HG03469 (cell line): Measurements from ENCODE around the gene NAE1.

ENCODE experiments used
- ATAC-seq: cut with Tn5 transposase; IDR thresholded peaks from one replicate; pipeline ENCODE4 v1.9.1; 2021; ENCODE audit warnings: mild to moderate bottlenecking, moderate library complexity, moderate number of reproducible peaks; ENCODE audit not compliant: unreplicated experiment

NAE1 gene

DNA sequence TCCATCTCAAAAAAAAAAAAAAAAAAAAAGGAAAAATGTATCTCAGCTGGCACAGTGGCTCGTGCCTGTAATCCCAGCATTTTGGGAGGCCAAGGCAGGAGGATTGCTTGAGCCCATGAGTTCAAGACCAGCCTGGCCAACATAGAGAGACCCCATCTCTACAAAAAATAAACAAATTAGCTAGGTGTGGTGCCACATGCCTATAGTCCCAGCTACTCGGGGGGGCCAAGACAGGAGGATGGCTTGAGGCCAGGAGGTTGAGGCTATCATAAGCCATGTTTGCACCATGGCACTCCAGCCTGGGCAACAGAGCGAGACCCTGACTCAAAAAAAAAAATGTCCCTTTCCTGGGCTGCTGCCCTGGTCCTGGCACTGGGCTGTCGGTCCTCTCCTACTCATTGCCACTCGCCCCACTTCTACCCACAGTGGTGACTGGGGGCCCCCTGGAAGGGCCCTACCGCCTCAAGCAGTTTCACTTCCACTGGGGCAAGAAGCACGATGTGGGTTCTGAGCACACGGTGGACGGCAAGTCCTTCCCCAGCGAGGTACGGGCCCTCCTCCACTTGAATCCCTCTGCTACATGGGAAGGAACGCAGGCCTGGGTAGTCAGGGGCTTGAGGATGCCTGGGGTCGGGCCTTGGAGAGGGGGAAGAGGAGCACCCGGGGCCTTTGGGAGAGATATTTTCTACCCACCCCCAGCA is 19.5 kb upstream of the NAE1 start:
- no peak for ATAC-seq

DNA sequence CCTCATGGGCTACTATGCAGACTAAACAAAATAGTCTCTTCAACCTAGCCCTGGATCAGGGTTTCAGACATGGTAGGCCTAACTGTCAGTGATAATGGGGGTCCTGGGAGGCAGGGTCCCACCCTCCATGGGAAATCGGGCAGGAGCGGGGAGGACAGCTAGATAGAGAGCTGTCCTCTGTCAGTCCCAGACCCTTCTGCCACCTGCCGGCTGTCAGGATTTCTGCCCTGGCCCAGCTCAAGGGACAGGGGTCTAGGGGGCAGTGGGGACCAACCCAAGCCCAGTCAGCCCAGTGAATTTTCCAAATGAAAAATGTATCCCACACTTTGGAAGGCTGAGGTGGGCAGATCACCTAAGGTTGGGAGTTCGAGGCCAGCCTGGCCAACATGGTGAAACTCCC is 18.8 kb upstream of the NAE1 start:
- ATAC-seq: no peak

DNA sequence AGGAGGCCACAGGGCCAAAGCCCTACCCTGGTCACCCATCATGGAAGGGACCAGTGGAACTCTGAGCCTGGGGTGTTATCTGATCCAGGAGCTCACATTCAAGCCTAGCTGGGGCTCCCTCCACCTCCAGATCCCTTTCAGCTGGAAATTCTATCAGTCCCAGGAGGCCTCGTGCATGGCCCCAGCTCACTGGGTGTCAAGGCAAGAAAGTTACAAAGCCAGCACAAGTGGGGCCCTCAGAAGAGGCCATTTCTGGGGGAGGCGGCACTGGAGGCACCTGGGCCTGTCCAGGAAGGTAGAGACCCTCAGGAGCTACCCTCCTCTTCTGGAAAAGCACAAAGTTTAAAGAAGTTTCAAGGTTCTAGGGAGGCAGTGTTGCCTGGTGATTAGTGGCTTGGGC is 18.2 kb upstream of the NAE1 start:
- no peak for ATAC-seq

DNA sequence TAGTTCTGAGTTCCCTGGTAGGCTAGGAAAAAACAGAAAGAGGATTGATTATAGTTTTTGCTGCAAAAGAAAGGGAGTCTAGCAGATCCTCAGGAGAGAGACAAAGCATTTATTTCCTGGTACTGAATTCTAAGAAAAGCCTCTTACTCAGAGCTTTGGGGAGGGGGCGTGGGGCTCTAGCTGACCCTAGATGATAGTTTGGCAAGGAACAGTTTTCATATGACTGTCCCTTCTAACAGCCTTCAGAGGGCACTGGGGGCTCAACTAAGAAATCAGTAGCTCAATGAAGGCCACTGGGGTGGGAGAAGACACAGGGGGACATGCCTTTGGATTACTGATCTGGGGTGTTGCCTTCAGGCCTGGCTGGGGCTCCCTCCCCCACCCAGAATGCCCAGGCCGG is 17.4 kb upstream of the NAE1 start:
- no peak for ATAC-seq

DNA sequence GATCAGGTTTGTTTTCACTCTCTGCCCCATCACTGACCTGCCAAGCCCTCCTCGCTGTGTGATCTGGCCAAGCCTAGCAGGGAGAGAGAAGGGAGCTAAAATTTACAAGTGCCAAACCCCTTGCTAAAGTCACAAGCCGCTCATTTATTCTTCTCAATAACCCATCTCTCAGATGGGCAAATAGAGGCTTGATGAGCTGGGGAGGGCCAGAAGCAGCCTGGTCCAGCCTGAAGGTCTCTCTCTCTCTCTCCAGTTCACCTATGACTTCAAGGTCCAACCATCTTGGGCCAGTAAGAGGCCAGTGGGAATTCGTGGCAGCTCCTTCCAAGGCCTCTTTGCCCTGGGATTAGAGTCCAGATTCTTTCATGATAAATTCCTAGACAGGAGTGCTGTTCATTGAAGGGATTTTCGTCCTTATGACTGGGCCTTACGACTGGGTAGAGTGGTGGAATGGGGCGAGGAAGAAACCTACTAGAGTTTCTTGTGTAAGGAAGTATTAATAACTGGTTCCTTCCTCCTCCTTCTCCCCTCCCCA is 16.8 kb upstream of the NAE1 start:
- no peak for ATAC-seq

DNA sequence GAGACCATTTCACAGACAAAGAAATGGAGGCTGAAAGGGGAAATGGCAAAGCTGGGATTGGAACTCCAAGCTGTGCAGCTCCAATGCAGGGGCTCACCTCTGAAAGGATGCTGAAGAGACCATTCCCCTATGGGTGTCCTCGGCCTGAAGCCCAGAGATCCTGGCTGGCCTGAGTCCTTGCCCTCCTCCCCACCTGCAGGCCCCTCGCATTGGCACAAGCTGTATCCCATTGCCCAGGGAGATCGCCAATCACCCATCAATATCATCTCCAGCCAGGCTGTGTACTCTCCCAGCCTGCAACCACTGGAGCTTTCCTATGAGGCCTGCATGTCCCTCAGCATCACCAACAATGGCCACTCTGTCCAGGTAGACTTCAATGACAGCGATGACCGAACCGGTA is 16.1 kb upstream of the NAE1 start:
- no peak for ATAC-seq

DNA sequence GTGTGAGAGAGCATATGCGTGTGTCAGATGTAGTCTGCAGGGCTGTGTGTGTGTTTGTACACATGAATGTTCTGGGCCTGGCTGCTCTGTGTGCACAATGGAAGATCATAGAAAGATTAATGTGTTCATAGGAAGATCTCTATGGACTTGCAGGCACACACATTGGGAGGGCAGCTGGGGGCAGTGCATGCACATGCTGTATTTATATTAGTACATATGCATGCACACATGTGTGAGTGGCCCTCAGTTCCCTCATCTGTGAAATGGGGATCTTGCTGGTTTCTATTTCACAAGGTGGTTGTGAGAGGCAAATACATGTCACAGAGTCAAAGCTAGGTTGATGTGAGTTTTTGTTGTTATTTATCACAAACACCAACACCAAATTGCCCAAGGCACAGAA is 15.5 kb upstream of the NAE1 start:
- no peak for ATAC-seq

DNA sequence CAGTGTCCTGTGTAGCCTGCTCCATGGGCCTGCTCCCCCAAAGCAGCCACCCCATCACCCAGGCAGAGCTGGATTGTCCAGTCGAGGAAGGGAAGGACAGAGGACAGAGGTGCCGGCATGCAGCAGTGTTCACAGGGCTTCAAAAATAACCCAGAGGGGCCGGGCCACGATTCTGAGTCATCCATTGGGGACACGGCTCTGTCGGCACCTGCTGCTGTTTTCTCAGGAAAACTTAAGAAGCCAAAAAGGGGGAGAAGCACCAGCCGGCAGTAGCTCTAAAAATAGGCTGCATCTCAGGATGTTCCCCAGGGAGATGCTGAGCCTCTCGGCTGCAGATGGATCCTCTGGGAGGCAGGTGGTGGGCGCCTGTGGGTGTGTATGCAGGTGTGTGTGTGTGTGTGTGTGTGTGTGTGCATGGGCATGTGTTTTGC is 15.0 kb upstream of the NAE1 start:
- ATAC-seq: no peak

DNA sequence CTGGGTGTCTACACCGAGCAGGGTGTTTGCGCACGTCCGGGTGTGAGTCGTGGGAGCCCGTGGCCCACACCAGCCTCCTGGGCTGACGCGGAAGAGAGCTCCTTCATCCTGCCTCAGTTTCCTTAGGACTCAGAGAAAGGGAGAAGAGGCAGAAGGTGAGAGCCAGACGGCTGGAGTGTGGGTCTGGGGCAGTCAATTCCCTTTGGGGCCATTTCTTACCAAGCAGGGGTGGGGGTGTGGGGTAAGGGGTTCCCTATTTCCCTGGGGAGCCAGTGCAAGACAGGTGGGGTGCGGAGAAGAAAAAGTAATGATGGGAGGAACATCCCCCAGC is 14.3 kb upstream of the NAE1 start:
- no peak for ATAC-seq

DNA sequence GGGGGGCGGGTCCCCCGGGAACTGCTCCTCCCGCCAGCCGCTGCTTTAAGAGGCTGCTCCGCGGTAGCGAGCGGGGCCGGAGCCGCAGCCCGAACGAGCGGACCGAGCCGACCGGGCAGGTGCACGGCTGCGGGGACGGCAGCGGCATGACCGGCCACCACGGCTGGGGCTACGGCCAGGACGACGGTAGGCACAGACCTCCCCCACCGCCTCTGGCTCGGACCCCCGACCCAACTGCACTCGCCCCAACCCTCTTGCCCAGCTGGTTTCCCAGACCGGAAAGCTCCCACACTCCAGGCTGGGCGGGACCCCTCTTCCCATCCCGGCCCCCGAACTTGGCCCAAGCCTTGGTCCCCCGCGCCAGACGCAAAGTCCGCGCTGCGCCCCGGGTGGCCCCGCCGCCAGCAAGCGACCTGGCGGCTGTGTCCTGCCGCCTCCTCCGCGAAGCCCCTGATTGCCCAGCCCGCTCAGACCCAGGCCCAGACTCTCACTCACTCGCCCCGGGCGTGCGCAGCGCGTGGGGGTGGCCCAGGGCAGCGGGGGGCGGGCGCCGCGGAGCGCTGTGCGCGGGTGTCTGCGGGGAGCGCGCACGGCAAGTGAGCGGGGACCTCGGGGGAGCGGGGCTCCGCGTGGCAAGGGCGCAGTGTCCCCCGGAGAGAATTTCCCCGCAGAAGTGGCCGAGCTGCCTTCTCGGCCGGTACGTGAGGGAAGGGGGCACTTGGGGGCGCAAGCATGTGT is 13.7 kb upstream of the NAE1 start, which contains the start of gene CA7:
Gene CA7, plus strand, starts transcription at position 73 of the 738 bp plus-strand sequence. Its CDS starts 74 bp downstream, at position 147.
- no peak for ATAC-seq

DNA sequence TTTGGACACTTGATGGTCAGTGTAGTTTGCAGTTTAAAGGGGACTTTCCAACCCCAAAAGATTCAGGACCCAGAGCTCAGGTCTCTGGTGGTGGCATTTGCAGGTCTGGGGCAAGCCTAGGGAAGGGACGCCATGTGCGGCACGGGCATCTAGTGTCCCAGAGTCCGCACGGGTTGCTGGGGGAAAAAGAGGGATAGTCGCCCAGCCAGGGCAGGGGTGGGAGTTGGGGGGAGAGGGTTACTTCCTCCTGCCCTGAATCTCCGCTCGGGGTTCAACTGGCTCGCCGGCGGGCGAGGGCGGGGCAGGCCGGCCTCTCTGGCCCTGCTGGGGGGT is 13.2 kb upstream of the NAE1 start:
- ATAC-seq: no peak

DNA sequence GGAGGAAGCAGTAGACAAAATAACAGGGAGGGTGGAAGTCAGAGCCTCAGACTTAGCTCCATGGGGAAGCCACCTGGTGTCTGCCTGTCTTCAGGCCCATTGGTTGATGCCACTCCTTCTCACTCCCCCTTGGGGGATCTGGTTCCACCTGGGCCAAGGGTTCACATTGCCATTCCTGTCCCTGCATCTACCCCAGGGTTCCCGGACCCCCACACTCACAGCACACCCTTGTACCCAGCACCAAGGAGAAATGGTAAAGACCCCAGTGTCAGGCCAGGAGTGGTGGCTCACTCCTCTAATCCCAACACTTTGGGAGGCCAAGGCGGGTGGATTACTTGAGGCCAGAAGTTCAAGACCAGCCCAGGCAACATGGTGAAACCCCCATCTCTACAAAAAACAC is 12.4 kb upstream of the NAE1 start:
- ATAC-seq: no peak

DNA sequence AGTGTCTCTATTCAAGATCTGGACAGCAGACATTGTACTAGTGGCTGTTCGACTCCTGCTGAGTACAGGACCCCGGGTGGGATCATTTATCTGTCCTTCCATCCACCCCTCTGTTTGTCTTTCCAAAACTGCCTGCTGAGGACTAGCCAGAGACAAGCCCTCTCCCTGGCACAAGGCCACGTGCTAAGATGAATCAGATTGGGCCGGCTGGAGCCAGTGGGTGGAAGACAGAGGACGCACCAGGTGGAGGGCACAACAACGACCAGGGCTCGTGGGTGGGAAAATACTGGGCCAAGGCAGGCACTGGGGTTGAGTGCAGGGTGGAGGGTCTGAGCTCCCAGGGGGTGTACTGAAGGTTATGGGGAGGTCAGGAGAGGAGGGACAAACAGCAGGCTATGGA is 12.0 kb upstream of the NAE1 start:
- no peak for ATAC-seq

DNA sequence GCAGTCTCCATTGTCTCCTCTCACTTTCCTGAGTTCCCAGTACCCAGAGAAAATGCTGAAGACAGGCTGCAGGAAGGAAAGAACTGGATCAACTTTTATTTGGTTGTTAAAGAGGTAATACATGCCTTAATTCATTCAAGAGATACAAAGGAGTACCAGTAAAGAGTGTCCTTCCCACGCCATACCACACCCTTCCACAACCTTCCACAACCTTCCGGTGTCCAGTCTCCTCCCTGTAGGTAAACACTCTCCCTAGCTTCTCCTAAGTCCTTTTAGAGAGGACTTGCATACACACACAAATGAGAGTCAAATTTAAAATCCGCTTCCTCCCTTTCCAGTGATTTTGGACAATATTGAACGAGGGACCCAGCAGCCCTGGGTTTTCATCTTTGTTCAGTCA is 10.6 kb upstream of the NAE1 start:
- ATAC-seq: no peak

DNA sequence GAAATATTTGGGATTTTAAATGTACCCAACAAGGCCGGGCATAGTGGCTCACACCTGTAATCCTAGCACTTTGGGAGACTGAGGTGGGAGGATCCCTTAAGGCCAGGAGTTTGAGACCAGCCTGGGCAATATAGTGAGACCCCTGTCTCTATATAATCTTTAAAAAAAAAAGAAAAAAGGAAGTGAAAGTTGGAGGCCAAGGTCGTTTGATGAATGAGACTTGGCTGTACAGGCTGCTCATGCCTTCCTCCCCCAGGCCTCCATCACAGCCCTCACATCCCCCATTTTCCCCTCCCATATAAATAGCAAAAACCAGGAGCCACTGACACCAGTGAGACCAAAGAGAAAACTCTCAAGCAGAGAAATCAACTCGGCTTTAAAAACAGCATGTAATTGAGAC is 10.1 kb upstream of the NAE1 start:
- no peak for ATAC-seq

DNA sequence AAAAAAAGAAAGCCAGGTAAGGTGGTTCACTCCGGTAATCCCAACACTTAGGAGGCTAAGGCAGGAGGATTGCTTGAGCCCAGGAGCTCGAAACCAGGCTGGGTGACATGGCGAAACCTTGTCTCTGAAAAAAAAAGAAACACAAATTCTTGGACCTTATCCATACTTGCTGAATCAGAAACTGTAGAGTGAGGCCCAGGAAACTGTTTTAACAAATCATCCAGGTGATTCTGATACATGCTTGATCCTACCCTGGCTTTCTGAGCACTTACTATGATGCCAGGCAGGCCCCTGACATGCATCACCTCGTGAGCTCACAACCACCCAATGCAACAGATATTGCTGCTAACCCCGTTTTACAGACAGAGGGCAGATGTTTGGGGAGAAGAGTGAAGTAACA is 4.0 kb upstream of the NAE1 start:
- ATAC-seq: no peak

DNA sequence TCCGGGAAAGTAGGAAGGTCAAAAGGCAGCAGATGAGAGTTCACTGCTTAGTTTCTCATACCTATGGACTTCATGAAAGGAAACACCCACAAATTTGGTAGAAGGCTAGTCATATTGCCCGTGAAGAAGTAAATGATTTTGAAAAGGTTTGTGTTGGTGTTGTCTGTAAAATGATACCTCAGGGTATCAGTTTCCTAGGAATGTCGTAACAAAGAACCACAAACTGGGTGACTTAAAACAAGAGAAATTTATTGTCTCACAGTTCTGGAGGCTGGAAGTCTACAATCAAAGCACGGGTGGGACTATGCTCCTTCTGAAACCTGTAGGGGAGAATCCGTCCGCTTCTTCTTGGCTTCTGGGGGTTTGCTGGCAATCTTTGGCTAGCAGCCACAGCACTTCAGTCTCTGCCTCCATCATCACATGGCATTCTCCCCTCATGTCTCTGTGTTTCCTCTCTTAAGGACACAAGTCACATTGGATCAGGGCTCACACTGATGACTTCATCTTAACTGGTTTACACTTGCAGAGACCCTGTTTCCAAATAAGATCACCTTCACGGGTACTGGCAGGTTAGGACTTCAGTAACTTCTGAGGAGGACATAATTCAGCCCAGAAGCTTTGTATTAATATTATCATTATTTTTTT is 2.0 kb upstream of the NAE1 start:
- no peak for ATAC-seq

DNA sequence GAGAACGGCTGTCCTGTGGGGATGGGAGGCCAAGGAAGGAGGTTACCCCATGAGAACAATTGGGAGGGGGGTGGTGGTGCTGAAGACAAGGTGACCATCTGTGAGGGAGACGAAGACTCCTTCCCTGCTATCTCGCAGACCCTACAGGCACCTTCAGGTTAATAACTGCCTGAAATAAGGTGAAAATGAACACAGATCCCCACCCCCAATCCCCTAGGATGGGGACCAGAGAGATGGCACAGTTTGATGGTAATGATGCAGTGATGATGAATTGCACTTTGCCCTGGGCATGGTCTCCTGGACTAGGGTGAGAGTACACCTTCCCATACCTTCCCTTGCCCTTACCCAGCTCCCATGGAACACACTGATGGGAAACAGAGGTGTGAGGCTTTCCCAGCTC is 1.4 kb upstream of the NAE1 start:
- no peak for ATAC-seq

DNA sequence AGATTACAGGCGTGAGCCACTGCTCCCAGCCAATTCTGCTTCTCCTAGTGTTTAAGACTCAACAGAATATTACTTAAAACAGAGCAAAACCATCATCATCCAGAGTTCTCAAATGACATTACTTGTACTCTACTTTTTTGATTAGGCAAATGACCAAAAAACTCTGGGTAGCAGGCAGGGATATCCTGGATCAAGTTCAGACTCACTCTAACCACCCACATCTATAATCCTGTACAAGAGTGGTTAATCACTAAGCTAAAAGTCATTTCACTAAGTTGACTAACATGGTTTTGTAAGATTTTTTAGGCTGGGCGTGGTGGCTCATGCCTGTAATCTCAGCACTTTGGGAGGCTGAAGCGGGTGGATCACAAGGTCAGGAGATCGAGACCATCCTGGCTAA is 6.8 kb downstream of the NAE1 start:
- ATAC-seq: no peak

DNA sequence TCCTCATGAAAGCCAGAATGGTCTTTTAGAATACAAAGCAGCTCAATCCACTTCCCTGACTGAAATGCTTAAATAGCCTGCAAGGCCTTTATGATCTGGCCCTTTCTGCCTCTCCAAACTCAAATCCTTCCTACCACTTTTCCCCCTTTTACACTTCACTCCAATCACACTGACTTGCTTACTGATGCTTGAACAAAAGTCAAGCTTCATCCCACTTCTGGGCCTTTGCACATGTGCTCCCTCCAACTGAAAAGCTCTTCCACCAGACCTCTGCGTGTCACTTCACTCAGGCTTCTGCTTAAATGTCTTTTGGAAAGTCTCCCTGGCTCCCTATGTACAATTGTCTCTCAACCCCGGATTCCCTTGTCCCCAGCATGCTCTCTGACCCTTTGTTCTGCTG is 16.0 kb downstream of the NAE1 start:
- ATAC-seq: no peak

DNA sequence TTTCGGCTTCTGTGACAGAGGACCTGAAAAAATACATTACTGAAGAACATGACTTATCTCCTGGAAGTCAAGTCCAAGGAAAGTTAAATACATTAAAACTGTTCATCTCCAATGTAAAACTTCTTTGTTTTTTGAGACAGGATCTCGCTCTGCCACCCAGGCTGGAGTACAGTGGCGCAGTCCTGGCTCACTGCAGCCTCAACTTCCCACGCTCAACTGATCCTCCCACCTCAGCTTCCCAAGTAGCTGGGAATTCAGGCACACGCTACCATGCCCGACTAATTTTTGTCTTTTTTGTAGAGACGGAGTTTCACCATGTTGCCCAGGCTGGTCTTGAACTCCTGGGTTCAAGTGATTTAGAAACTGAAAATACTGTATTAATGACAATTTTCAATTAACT is 19.7 kb downstream of the NAE1 start:
- no peak for ATAC-seq

DNA sequence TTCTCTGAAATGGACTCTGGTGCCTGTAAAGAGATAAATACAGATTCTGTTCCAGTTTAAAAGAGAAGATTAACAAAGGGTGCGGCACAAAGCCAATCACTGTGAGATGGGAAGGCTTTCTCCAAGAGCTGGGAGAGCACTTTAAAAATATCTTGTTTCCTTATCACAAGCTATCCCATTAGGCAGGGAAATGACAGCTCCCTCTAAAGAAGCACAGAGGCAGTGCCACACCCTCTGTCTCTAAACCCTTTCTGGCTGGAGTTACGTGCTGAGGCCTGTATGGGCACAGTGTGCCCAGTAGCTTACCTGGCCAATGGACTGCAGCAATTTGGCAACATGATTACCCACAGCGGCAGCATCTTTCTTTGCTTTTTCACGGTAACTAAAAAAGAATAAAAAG is 20.4 kb downstream of the NAE1 start:
- no peak for ATAC-seq
